ENCODE results near the gene TRPV5. TPM values are rescaled to one million over a fixed set of nuclear protein-coding genes. Genes with fewer than 3 reads are reported as not detected.
A peak's percentile ranks its signal among the peaks of the same experiment; 100 is the strongest.

TRPV5 gene
- total RNA-seq, 4 donors from 2014 or later: not detected

DNA sequence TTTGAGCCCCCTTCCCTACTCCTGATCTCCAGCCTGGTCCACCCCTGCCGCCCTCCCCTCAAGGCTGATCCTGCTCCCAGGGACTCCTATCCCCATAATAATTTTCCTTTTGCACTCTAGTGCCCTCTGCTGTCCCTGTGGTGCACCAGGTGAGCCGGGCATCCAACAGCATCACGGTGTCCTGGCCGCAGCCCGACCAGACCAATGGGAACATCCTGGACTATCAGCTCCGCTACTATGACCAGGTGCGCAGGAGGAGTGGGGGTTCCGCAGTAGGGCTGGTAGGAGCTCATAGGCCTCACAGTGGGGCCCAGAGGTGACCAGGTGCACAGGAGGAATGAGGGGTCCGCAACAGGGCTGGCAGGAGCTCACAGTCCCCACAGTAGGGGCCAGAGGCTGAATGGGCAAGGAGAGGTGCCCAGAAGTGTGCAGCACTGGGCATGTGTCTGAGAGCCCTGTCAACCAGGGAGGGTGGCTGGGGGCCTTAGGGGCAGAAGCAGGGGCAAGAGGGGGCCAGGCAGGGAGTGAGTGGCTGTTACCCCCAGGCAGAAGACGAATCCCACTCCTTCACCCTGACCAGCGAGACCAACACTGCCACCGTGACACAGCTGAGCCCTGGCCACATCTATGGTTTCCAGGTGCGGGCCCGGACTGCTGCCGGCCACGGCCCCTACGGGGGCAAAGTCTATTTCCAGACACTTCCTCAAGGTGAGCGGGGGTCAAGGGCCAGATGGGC lies 67.0 kb downstream of the TRPV5 start:
- Histone ChIP-seq H3K9me3 (no peaks in the 10 kb centered on the region), H3K4me1 (no peaks in the 10 kb centered on the region), H3K4me3 (no peak overlapping the region), H3K27ac (no peak overlapping the region), H3K36me3 (no peaks in the 10 kb centered on the region), H3K27me3 (no peaks in the 10 kb centered on the region)
- intact Hi-C loops (cut with DNase I; ENCODE audit: low total_unique reads): no loop called here
- TF ChIP-seq POLR2A (IDR thresholded peaks at IDR 0.05) (no peak), POLR2AphosphoS5 (IDR thresholded peaks at IDR 0.05) (no peak), EP300 (IDR thresholded peaks at IDR 0.05; ENCODE audit: low read depth) (no peak)
- TF ChIP-seq, protein P1, sequence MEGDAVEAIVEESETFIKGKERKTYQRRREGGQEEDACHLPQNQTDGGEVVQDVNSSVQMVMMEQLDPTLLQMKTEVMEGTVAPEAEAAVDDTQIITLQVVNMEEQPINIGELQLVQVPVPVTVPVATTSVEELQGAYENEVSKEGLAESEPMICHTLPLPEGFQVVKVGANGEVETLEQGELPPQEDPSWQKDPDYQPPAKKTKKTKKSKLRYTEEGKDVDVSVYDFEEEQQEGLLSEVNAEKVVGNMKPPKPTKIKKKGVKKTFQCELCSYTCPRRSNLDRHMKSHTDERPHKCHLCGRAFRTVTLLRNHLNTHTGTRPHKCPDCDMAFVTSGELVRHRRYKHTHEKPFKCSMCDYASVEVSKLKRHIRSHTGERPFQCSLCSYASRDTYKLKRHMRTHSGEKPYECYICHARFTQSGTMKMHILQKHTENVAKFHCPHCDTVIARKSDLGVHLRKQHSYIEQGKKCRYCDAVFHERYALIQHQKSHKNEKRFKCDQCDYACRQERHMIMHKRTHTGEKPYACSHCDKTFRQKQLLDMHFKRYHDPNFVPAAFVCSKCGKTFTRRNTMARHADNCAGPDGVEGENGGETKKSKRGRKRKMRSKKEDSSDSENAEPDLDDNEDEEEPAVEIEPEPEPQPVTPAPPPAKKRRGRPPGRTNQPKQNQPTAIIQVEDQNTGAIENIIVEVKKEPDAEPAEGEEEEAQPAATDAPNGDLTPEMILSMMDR (IDR thresholded peaks at IDR 0.05): peak; percentile 47 to 63 (median 52)
- in situ Hi-C loops (cut with MboI; ENCODE audit: low pct_ligation_motif_present in 1 of 4, low pct_unique_long_range_greater_than_20kb in 1 of 4, low sequenced_read_pairs in 3 of 4): loop anchor here in 3 of 4 donors (25.0 kb wide), 1 partner anchor 346 kb away; the partner anchor contains the start of gene TAS2R40 (in 3 of the 3)
- WGBS, 2 donors (ENCODE audit: low coverage in 1 of 2): 20 to 52% methylated on average over 1 to 18 of the region's 18 CpGs
- DNase-seq: peak; percentile 41

DNA sequence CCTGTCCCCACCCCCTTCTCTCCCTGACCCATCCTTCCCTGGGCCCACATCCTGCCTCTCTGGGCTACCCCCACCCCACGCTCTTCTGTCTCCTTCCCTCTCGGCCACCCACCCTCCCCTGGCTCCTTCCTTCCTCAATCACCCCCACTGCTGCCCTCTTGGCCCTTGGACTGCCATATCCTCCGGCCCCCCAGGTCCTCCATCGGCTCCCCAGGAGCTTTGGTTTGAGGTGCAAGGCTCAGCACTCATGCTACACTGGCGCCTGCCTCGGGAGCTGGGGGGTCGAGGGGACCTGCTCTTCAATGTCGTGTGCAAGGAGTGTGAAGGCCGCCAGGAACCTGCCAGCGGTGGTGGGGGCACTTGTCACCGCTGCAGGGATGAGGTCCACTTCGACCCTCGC lies 67.8 kb downstream of the TRPV5 start:
- no peaks in the 10 kb centered on the region for H3K36me3 ChIP-seq
- H3K9me3 ChIP-seq: no peaks in the 10 kb centered on the region
- H3K27me3 ChIP-seq: no peaks in the 10 kb centered on the region
- H3K4me1 ChIP-seq: no peaks in the 10 kb centered on the region
- H3K4me3 ChIP-seq: no peak overlapping the region
- intact Hi-C loops (cut with DNase I; ENCODE audit: low total_unique reads) (no loop called here), in situ Hi-C loops (cut with MboI; ENCODE audit: low pct_ligation_motif_present in 1 of 4, low pct_unique_long_range_greater_than_20kb in 1 of 4, low sequenced_read_pairs in 3 of 4) (loop anchor here in 3 of 4 donors (25.0 kb wide), 1 partner anchor 347 kb away; the partner anchor contains the start of gene TAS2R40 (in 3 of the 3))
- no peak for DNase-seq
- no peak overlapping the region for H3K27ac ChIP-seq
- 66% methylated on average over 13 of the region's 13 CpGs; no CpG with 5 or more reads in 1 of the 2 donors for WGBS, 2 donors (ENCODE audit: low coverage in 1 of 2)
- no peak for TF ChIP-seq POLR2AphosphoS5 (IDR thresholded peaks at IDR 0.05)
- TF ChIP-seq, protein P1 (IDR thresholded peaks at IDR 0.05): no peak
- no peak for TF ChIP-seq POLR2A (IDR thresholded peaks at IDR 0.05)
- no peak for TF ChIP-seq EP300 (IDR thresholded peaks at IDR 0.05; ENCODE audit: low read depth)

DNA sequence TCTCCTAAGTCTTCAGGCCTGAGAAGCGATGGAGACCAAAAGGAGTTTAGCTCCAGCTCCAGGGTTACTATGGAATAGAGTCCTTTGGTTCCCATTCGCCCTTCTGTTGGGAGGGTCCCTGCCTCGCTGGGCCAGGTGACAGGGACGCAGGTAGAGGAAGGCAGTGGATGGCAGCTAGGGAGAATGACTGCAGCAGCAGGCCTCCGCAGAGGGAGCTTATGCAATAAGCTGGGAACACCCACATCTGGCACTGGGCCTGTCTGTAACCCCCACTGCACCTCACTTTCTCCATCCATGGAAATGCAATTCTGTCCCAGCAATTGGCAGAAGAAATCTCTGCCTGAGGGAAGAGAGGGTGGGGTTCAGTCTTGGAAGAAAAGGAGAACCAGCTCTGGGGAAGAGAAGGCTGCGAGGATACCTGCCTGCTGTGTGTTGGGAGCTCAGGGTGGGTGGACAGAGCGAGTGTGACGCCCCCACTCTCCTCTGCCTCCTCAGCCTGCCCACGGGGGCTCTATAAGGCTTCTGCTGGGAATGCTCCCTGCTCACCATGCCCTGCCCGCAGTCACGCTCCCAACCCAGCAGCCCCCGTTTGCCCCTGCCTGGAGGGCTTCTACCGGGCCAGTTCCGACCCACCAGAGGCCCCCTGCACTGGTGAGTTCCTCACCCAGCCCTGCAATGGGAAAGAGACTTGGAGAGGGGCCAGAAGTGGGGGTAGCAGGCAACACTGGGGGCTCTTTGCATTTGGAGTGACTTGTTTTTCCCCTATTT lies 68.4 kb downstream of the TRPV5 start:
- H3K27ac ChIP-seq: no peak overlapping the region
- peaks cover 0 to 3% (median under 1%) of the 10 kb centered on the region in 4 donors for H3K4me1 ChIP-seq
- in situ Hi-C loops (cut with MboI; ENCODE audit: low pct_ligation_motif_present in 1 of 4, low pct_unique_long_range_greater_than_20kb in 1 of 4, low sequenced_read_pairs in 3 of 4): loop anchor here in 3 of 4 donors (25.0 kb wide), 1 partner anchor 347 kb away; the partner anchor contains the start of gene TAS2R40 (in 3 of the 3)
- DNase-seq: no peak
- 82 to 95% methylated on average over 3 to 14 of the region's 14 CpGs for WGBS, 2 donors (ENCODE audit: low coverage in 1 of 2)
- no peak for TF ChIP-seq POLR2A (IDR thresholded peaks at IDR 0.05)
- TF ChIP-seq POLR2AphosphoS5 (IDR thresholded peaks at IDR 0.05): no peak
- TF ChIP-seq EP300 (IDR thresholded peaks at IDR 0.05; ENCODE audit: low read depth): no peak
- H3K4me3 ChIP-seq: no peak overlapping the region
- intact Hi-C loops (cut with DNase I; ENCODE audit: low total_unique reads): no loop called here
- no peaks in the 10 kb centered on the region for H3K9me3 ChIP-seq
- H3K27me3 ChIP-seq: no peaks in the 10 kb centered on the region
- H3K36me3 ChIP-seq: no peaks in the 10 kb centered on the region

DNA sequence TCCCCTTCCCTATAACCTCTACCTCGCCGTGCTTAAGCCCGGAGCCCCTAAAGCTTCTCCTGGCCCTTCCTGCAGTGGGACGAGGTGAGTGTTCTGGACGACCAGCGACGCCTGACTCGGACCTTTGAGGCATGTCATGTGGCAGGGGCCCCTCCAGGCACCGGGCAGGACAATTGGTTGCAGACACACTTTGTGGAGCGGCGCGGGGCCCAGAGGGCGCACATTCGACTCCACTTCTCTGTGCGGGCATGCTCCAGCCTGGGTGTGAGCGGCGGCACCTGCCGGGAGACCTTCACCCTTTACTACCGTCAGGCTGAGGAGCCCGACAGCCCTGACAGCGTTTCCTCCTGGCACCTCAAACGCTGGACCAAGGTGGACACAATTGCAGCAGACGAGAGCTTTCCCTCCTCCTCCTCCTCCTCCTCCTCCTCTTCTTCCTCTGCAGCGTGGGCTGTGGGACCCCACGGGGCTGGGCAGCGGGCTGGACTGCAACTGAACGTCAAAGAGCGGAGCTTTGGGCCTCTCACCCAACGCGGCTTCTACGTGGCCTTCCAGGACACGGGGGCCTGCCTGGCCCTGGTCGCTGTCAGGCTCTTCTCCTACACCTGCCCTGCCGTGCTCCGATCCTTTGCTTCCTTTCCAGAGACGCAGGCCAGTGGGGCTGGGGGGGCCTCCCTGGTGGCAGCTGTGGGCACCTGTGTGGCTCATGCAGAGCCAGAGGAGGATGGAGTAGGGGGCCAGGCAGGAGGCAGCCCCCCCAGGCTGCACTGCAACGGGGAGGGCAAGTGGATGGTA lies 69.5 kb downstream of the TRPV5 start:
- WGBS, 2 donors (ENCODE audit: low coverage in 1 of 2): 62 to 90% methylated on average over 3 to 37 of the region's 37 CpGs
- intact Hi-C loops (cut with DNase I; ENCODE audit: low total_unique reads) (no loop called here), in situ Hi-C loops (cut with MboI; ENCODE audit: low pct_ligation_motif_present in 1 of 4, low pct_unique_long_range_greater_than_20kb in 1 of 4, low sequenced_read_pairs in 3 of 4) (loop anchor here in 3 of 4 donors (25.0 kb wide), 1 partner anchor 348 kb away; the partner anchor contains the start of gene TAS2R40 (in 3 of the 3))
- Histone ChIP-seq H3K36me3 (no peaks in the 10 kb centered on the region), H3K4me3 (no peak overlapping the region), H3K27ac (no peak overlapping the region), H3K4me1 (peaks cover 0 to 5% (median 2%) of the 10 kb centered on the region in 4 donors), H3K9me3 (no peaks in the 10 kb centered on the region), H3K27me3 (no peaks in the 10 kb centered on the region)
- no peak for DNase-seq
- TF ChIP-seq EP300 (IDR thresholded peaks at IDR 0.05; ENCODE audit: low read depth) (no peak), POLR2AphosphoS5 (IDR thresholded peaks at IDR 0.05) (no peak), POLR2A (IDR thresholded peaks at IDR 0.05) (no peak)
- TF ChIP-seq, protein P1 (IDR thresholded peaks at IDR 0.05): no peak

Measured in transverse colon (tissue), 4 donors.